ENCODE results near the gene MUC5B. TPM values are rescaled to one million over a fixed set of nuclear protein-coding genes. Genes with fewer than 3 reads are reported as not detected.

MUC5B gene
- total and polyA plus RNA-seq, 2 of the 13 experiments (the other 11 are each of a cell fraction or from before 2014, with no cell fraction given): 0.01 TPM; not detected in 1

GRCh38 chr11:1178201-1178885 lies 44.5 kb upstream of the MUC5B start:
- no peak overlapping the region for H2AFZ ChIP-seq (ENCODE audit: low read length)
- H3K4me2 ChIP-seq (ENCODE audit: low read depth, low read length): no peak overlapping the region
- intact Hi-C loops (cut with micrococcal nuclease; ENCODE audit: unreplicated experiment) (no loop called here), in situ Hi-C loops (cut with HindIII; ENCODE audit: extremely low pct_ligation_motif_present, low pct_unique_long_range_greater_than_20kb) (no loop called here)
- H3K4me1 ChIP-seq (ENCODE audit: insufficient read depth, low read length): no peaks in the 10 kb centered on the region
- no peak overlapping the region for H3K9ac ChIP-seq (ENCODE audit: insufficient read depth, low read depth, low read length)
- H3K27me3 ChIP-seq (ENCODE audit: control insufficient read depth in 1 of 2, insufficient read depth in 2 of 2, low read length in 2 of 2): peaks cover 3 to 36% of the 10 kb centered on the region in 2 experiments; a peak in 4 of 5 replicates
- POLR2A ChIA-PET: no interaction called here
- no peaks in the 10 kb centered on the region for H3K79me2 ChIP-seq (ENCODE audit: insufficient read depth, low read length)
- DNase-seq (ENCODE audit: low spot score) (no peak), FAIRE-seq (no peak), ATAC-seq (no peak)
- no peaks in the 10 kb centered on the region for H4K20me1 ChIP-seq (ENCODE audit: insufficient read depth, low read length)
- no TSS peak for BruUV-seq (replicated peaks)
- CTCF ChIA-PET (ENCODE audit: low intra/inter-chr PET ratio, low total read pairs): no interaction called here
- no peaks in the 10 kb centered on the region for H3K9me3 ChIP-seq (ENCODE audit: low read length)
- no peaks in the 10 kb centered on the region for H3K36me3 ChIP-seq (replicated peaks in 1 of 2; ENCODE audit: control insufficient read depth in 1 of 2, insufficient read depth in 2 of 2, low read length in 2 of 2)
- TF ChIP-seq IRX3 (CRISPR knock-in tag; IDR thresholded peaks at IDR 0.05; ENCODE audit: borderline replicate concordance, low read depth): no peak
- no peak for TF ChIP-seq HNRNPUL1 (IDR thresholded peaks at IDR 0.05; ENCODE audit: low read depth, low read length)
- TF ChIP-seq SRSF1 (optimal IDR thresholded peaks at IDR 0.05; ENCODE audit: low read depth, low read length): no peak
- no peak for TF ChIP-seq ZNF557 (CRISPR knock-in tag; IDR thresholded peaks at IDR 0.05)
- TF ChIP-seq SNRNP70 (IDR thresholded peaks at IDR 0.05; ENCODE audit: low read depth, low read length): no peak
- no peak for TF ChIP-seq ZNF276 (CRISPR knock-in tag; IDR thresholded peaks at IDR 0.05; ENCODE audit: low read depth)
- TF ChIP-seq AKNA (CRISPR knock-in tag; IDR thresholded peaks at IDR 0.05; ENCODE audit: borderline replicate concordance): no peak
- no peak for TF ChIP-seq SYNCRIP (IDR thresholded peaks at IDR 0.05; ENCODE audit: insufficient read depth, low read depth, low read length)
- no peak for TF ChIP-seq ZBTB3 (CRISPR knock-in tag; IDR thresholded peaks at IDR 0.05; ENCODE audit: borderline replicate concordance, low read depth)
- TF ChIP-seq PCBP1 (IDR thresholded peaks at IDR 0.05; ENCODE audit: borderline replicate concordance, low read depth, low read length): no peak
- no peak overlapping the region for H3K27ac ChIP-seq (ENCODE audit: extremely low read length, insufficient read depth, low read length)
- no peak overlapping the region for H3K4me3 ChIP-seq (replicated peaks in 1 of 3; ENCODE audit: insufficient read depth in 1 of 3, low read depth in 2 of 3, low read length in 3 of 3)
- WGBS (ENCODE audit: low lambda C conversion rate): 60% methylated on average over 4 of the region's 31 CpGs

Measured in HepG2 (cell line).